COR-L47 (cell line): ENCODE measurements around the gene SMIM14.
"Not testable (repeated sequence)": the region's sequence is repeated elsewhere in the genome, so short reads cannot be mapped to it uniquely, and the experiment has no call there.

Source experiments
- DNase-seq: peaks from one replicate; lab custom pipeline; 2025; lab: John Stamatoyannopoulos, UW

Gene SMIM14

GRCh38 chr4:39642885-39643552 lies 4.4 kb upstream of the SMIM14 start:
- no peak for DNase-seq

- no peak for DNase-seq
Observed at GRCh38 chr4:39641451-39641850, 2.8 kb upstream of the SMIM14 start.

- DNase-seq, result no peak
Observed at GRCh38 chr4:39637586-39638353, 895 bp downstream of the SMIM14 start.

- no peak for DNase-seq
Observed at GRCh38 chr4:39637221-39637585, 1.5 kb downstream of the SMIM14 start.

GRCh38 chr4:39636531-39637184 lies 2.0 kb downstream of the SMIM14 start:
- DNase-seq, result no peak

- no peak for DNase-seq
Observed at GRCh38 chr4:39635023-39635422, 3.6 kb downstream of the SMIM14 start.

- no peak for DNase-seq
Observed at GRCh38 chr4:39631700-39632079, 7.0 kb downstream of the SMIM14 start.

GRCh38 chr4:39627413-39627812 lies 11.3 kb downstream of the SMIM14 start:
- DNase-seq, result no peak

- no peak for DNase-seq
Observed at GRCh38 chr4:39626913-39627312, 11.8 kb downstream of the SMIM14 start.

- DNase-seq, result no peak
Observed at GRCh38 chr4:39626261-39626660, 12.4 kb downstream of the SMIM14 start.

GRCh38 chr4:39621582-39621981 lies 17.1 kb downstream of the SMIM14 start:
- DNase-seq, result no peak

GRCh38 chr4:39620551-39621313 lies 17.9 kb downstream of the SMIM14 start:
- no peak for DNase-seq

- DNase-seq, result no peak
Observed at GRCh38 chr4:39617534-39617933, 21.1 kb downstream of the SMIM14 start.

- DNase-seq, result no peak
Observed at GRCh38 chr4:39616651-39617050, 22.0 kb downstream of the SMIM14 start.

- not testable (repeated sequence) for DNase-seq
Observed at GRCh38 chr4:39616112-39616511, 22.6 kb downstream of the SMIM14 start.

- no peak for DNase-seq
Observed at GRCh38 chr4:39614487-39615162, 24.0 kb downstream of the SMIM14 start.

- no peak for DNase-seq
Observed at GRCh38 chr4:39613093-39613656, 25.5 kb downstream of the SMIM14 start.

GRCh38 chr4:39609454-39609931 lies 29.2 kb downstream of the SMIM14 start:
- DNase-seq, result no peak

GRCh38 chr4:39608451-39608850 lies 30.2 kb downstream of the SMIM14 start:
- no peak for DNase-seq

- no peak for DNase-seq
Observed at GRCh38 chr4:39606747-39607146, 31.9 kb downstream of the SMIM14 start.

GRCh38 chr4:39597695-39598381 lies 40.8 kb downstream of the SMIM14 start:
- DNase-seq, result no peak
